Liver (tissue), 9 donors: ENCODE data around the gene RNFT2. TPM values are rescaled to one million over a fixed set of nuclear protein-coding genes. Genes with fewer than 3 reads are reported as not detected.

Source experiments
- DNase-seq: peaks from one replicate; pipeline ENCODE4 v3.0.0-alpha.2; 2017; ENCODE audit warnings: low spot score
- H3K27ac ChIP-seq, 2 donors: one replicate each; pipeline ENCODE4 v1.7.0; 2013; ENCODE audit warnings: inconsistent platforms in 2 of 2, low read length in 2 of 2, control low read depth in 1 of 2, low read depth in 1 of 2, mild to moderate bottlenecking in 1 of 2
- H3K27me3 ChIP-seq, 4 donors: one replicate each; pipeline versions ENCODE4 v1.6.1 to v1.7.0; 2013; ENCODE audit warnings: low read length in 3 of 4, inconsistent platforms in 1 of 4, mild to moderate bottlenecking in 1 of 4, moderate library complexity in 1 of 4; ENCODE audit not compliant: control insufficient read depth in 4 of 4, insufficient read depth in 4 of 4
- H3K36me3 ChIP-seq, 4 donors: one replicate each; pipeline versions ENCODE4 v1.6.1 to v1.7.0; 2013; ENCODE audit warnings: low read length in 3 of 4, mild to moderate bottlenecking in 3 of 4, low read depth in 1 of 4, moderate library complexity in 1 of 4; ENCODE audit not compliant: control insufficient read depth in 4 of 4, insufficient read depth in 3 of 4
- H3K4me1 ChIP-seq, 4 donors: one replicate each; pipeline versions ENCODE4 v1.6.1 to v1.7.0; 2013; ENCODE audit warnings: low read length in 3 of 4, mild to moderate bottlenecking in 3 of 4, moderate library complexity in 1 of 4; ENCODE audit not compliant: control insufficient read depth in 4 of 4, insufficient read depth in 4 of 4
- H3K4me3 ChIP-seq, 3 donors: one replicate each; pipeline versions ENCODE4 v1.6.1 to v1.7.0; 2013; ENCODE audit warnings: low read length in 3 of 3, control low read depth in 1 of 3, low read depth in 1 of 3, mild to moderate bottlenecking in 1 of 3
- H3K9ac ChIP-seq, 2 donors: one replicate each; pipeline ENCODE4 v1.7.0; 2013; ENCODE audit warnings: low read length in 2 of 2, mild to moderate bottlenecking in 2 of 2, moderate library complexity in 2 of 2, control low read depth in 1 of 2, low read depth in 1 of 2
- H3K9me3 ChIP-seq, 4 donors: one replicate each; pipeline versions ENCODE4 v1.6.1 to v1.7.0; 2013; ENCODE audit warnings: low read length in 3 of 4; ENCODE audit not compliant: control insufficient read depth in 4 of 4
- ATF3 ChIP-seq: IDR thresholded peaks from 2 replicates; pipeline ENCODE4 v1.6.1; 2016; ENCODE audit warnings: antibody characterized with exemption
- CTCF ChIP-seq: fragments of 150-350 bp; IDR thresholded peaks from 2 replicates; pipeline ENCODE4 v1.5.1; 2017; ENCODE audit warnings: improper control_type of control experiment, low read depth, low read length; ENCODE audit not compliant: missing input control
- EGR1 ChIP-seq, 2 donors: IDR thresholded peaks; 2 replicates each; pipeline ENCODE4 v1.6.1; 2016 to 2018; ENCODE audit warnings: antibody characterized with exemption in 2 of 2, low read depth in 2 of 2
- FOXA1 ChIP-seq: IDR thresholded peaks from 2 replicates; pipeline ENCODE4 v1.6.1; 2016; ENCODE audit warnings: antibody characterized with exemption
- FOXA2 ChIP-seq: IDR thresholded peaks from 2 replicates; pipeline ENCODE4 v1.6.1; 2016; ENCODE audit warnings: antibody characterized with exemption
- GABPA ChIP-seq, 2 donors: IDR thresholded peaks in 1 of 2; conservative IDR thresholded peaks in 1 of 2; 2 replicates each; pipeline ENCODE4 v1.6.1; 2016; ENCODE audit warnings: antibody characterized with exemption in 2 of 2, mild to moderate bottlenecking in 1 of 2, moderate library complexity in 1 of 2
- HNF4A ChIP-seq, 2 donors: conservative IDR thresholded peaks; 2 replicates each; pipeline ENCODE4 v1.6.1; 2016; ENCODE audit warnings: antibody characterized with exemption in 2 of 2, mild to moderate bottlenecking in 2 of 2
- HNF4G ChIP-seq: IDR thresholded peaks from 2 replicates; pipeline ENCODE4 v1.6.1; 2016; ENCODE audit warnings: antibody characterized with exemption
- JUND ChIP-seq, 2 donors: IDR thresholded peaks; 2 replicates each; pipeline ENCODE4 v1.6.1; 2016; ENCODE audit warnings: antibody characterized with exemption in 2 of 2
- MAX ChIP-seq: IDR thresholded peaks from 2 replicates; pipeline ENCODE4 v1.6.1; 2016; ENCODE audit warnings: antibody characterized with exemption
- NR2F2 ChIP-seq: IDR thresholded peaks from 2 replicates; pipeline ENCODE4 v1.6.1; 2016; ENCODE audit warnings: antibody characterized with exemption
- RAD21 ChIP-seq, 2 donors: IDR thresholded peaks; 2 replicates each; pipeline ENCODE4 v1.6.1; 2016; ENCODE audit warnings: antibody characterized with exemption in 2 of 2, mild to moderate bottlenecking in 2 of 2
- REST ChIP-seq: IDR thresholded peaks from 2 replicates; pipeline ENCODE4 v1.6.1; 2016; ENCODE audit warnings: antibody characterized with exemption, mild to moderate bottlenecking
- RXRA ChIP-seq, 2 donors: IDR thresholded peaks; 2 replicates each; pipeline ENCODE4 v1.6.1; 2017 to 2018; ENCODE audit warnings: antibody characterized with exemption in 2 of 2, mild to moderate bottlenecking in 1 of 2
- SP1 ChIP-seq: IDR thresholded peaks from 2 replicates; pipeline ENCODE4 v1.6.1; 2018; ENCODE audit warnings: antibody characterized with exemption, mild to moderate bottlenecking
- TAF1 ChIP-seq: conservative IDR thresholded peaks from 2 replicates; pipeline ENCODE4 v1.6.1; 2016; ENCODE audit warnings: antibody characterized with exemption, mild to moderate bottlenecking
- YY1 ChIP-seq: IDR thresholded peaks from 2 replicates; pipeline ENCODE4 v1.6.1; 2016; ENCODE audit warnings: antibody characterized with exemption, mild to moderate bottlenecking
- ZBTB33 ChIP-seq: IDR thresholded peaks from 2 replicates; pipeline ENCODE4 v1.6.1; 2016; ENCODE audit warnings: antibody characterized with exemption
- WGBS: extraction: QIAGEN DNeasy Blood & Tissue Kit; methylation state at CpG from one replicate; pipeline ENCODE4 v1.1.7; 2013; 5-methylcytosine and 5-hydroxymethylcytosine counted together
- polyA plus RNA-seq, 2 donors: library from polyadenylated mRNA; stranded (reverse) in 1 of 2; unstranded in 1 of 2; fragments of 200-250 nt in 1 of 2; fragments of >200 nt in 1 of 2; fragmentation: Nextera tagmentation in 1 of 2; extraction: Ambion mirVana in 1 of 2; gene quantifications; one replicate each; pipeline versions ENCODE4 v1.2.1 to v1.2.3, GENCODE V29; 2013 to 2015
- total RNA-seq, 2 donors: library from RNA; depleted of rRNA; stranded (reverse); fragments of >200 nt; gene quantifications; one replicate each; pipeline ENCODE4 v1.2.3, GENCODE V29; 2014
- donor health status: healthy.
- donor health status: healthy.
- donor health status: healthy.
- donor health status: healthy.
- donor health status: healthy.

RNFT2 gene
- total and polyA plus RNA-seq, 4 donors, result 0.13 to 1.4 (median 0.19) TPM

GRCh38 chr12:116727891-116728290 lies 10.2 kb upstream of the RNFT2 start:
- DNase-seq, result no peak
- TF ChIP-seq NR2F2 (no peak), RAD21 (IDR thresholded peaks at IDR 0.05) (no peak), GABPA (IDR thresholded peaks at IDR 0.05 in 1 of 2, conservative IDR thresholded peaks at IDR 0.05 in 1 of 2) (no peak), FOXA2 (no peak), CTCF (no peak), ZBTB33 (no peak), EGR1 (IDR thresholded peaks at IDR 0.05; ENCODE audit: low read depth in 2 of 2) (no peak), YY1 (no peak), HNF4G (no peak), ATF3 (no peak), HNF4A (conservative IDR thresholded peaks at IDR 0.05) (no peak), RXRA (IDR thresholded peaks at IDR 0.05) (no peak), TAF1 (no peak), SP1 (no peak), FOXA1 (no peak), JUND (IDR thresholded peaks at IDR 0.05) (no peak), MAX (no peak), REST (no peak)
- WGBS, result 70% methylated on average over 6 of the region's 6 CpGs
- Histone ChIP-seq H3K9ac (no peak overlapping the region), H3K4me1 (peaks cover 0 to 3% (median 0%) of the 10 kb centered on the region in 4 donors), H3K36me3 (peaks cover 0 to 3% (median under 1%) of the 10 kb centered on the region in 4 donors), H3K9me3 (no peaks in the 10 kb centered on the region), H3K27me3 (no peaks in the 10 kb centered on the region), H3K4me3 (no peak overlapping the region), H3K27ac (no peak overlapping the region)
